ENCODE data around the gene WDR17.

Gene WDR17

DNA sequence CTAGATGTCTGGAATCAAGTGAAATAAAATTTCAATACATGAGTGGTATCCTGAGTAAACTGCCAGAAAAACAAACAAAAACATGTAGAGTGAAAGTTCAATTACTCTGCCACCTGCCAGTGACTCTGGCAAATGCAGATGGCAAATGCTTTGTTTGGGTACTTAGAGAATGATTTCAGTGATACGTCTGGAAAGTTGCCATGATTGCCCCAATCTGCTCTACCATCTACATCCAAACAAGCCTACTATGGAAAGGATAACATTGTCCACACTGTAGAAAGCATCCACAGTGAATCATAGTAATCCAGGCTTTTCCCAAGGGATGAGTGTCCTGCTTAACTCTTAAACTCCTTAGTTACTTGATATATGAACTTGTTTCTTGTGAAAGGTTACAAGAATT lies 126.3 kb downstream of the WDR17 start:
- H3K4me3 ChIP-seq (replicated peaks; ENCODE audit: low read depth, low read length), result no peak overlapping the region
- no peak for DNase-seq (ENCODE audit: extremely low read depth, low read depth)
- TF ChIP-seq, protein P1, sequence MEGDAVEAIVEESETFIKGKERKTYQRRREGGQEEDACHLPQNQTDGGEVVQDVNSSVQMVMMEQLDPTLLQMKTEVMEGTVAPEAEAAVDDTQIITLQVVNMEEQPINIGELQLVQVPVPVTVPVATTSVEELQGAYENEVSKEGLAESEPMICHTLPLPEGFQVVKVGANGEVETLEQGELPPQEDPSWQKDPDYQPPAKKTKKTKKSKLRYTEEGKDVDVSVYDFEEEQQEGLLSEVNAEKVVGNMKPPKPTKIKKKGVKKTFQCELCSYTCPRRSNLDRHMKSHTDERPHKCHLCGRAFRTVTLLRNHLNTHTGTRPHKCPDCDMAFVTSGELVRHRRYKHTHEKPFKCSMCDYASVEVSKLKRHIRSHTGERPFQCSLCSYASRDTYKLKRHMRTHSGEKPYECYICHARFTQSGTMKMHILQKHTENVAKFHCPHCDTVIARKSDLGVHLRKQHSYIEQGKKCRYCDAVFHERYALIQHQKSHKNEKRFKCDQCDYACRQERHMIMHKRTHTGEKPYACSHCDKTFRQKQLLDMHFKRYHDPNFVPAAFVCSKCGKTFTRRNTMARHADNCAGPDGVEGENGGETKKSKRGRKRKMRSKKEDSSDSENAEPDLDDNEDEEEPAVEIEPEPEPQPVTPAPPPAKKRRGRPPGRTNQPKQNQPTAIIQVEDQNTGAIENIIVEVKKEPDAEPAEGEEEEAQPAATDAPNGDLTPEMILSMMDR (IDR thresholded peaks at IDR 0.05; ENCODE audit: low read depth, low read length, missing control alignments), result no peak

- TF ChIP-seq, protein P1 (IDR thresholded peaks at IDR 0.05; ENCODE audit: low read depth, low read length, missing control alignments), result no peak
- DNase-seq (ENCODE audit: extremely low read depth, low read depth), result no peak
- no peak overlapping the region for H3K4me3 ChIP-seq (replicated peaks; ENCODE audit: low read depth, low read length)
These were observed 127.5 kb downstream of the WDR17 start for GRCh38 chr4:176193126-176193525.

DNA sequence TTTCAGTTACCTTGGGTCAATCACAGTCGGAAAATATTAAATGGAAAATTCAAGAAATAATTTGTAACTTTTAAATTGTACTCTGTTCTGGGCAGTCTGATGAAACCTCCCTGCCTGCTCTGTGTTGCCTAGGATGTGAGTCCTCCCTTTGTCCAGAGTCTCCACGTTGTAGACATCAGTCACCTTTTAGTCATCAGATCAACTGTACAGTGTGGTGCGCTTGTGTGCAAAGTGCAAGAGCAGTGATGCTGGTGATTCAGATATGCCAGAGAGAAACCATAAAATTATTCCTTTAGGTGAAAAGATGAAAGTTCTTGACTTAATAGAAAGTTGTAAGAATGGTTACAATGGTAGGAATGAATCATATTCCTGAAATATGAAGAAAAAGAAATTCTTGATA lies 128.3 kb downstream of the WDR17 start:
- TF ChIP-seq, protein P1 (IDR thresholded peaks at IDR 0.05; ENCODE audit: low read depth, low read length, missing control alignments), result no peak
- no peak overlapping the region for H3K4me3 ChIP-seq (replicated peaks; ENCODE audit: low read depth, low read length)
- no peak for DNase-seq (ENCODE audit: extremely low read depth, low read depth)

GRCh38 chr4:176195184-176195978 lies 129.7 kb downstream of the WDR17 start, which contains the start of gene SPATA4:
Gene SPATA4, minus strand, starts transcription at chr4:176195585. Its CDS starts 23 bp downstream, at chr4:176195562.
- peak; percentile 57 for DNase-seq (ENCODE audit: extremely low read depth, low read depth)
- TF ChIP-seq, protein P1 (IDR thresholded peaks at IDR 0.05; ENCODE audit: low read depth, low read length, missing control alignments), result no peak
- H3K4me3 ChIP-seq (replicated peaks; ENCODE audit: low read depth, low read length), result peak within 1 kb of the TSS; percentile 58

DNA sequence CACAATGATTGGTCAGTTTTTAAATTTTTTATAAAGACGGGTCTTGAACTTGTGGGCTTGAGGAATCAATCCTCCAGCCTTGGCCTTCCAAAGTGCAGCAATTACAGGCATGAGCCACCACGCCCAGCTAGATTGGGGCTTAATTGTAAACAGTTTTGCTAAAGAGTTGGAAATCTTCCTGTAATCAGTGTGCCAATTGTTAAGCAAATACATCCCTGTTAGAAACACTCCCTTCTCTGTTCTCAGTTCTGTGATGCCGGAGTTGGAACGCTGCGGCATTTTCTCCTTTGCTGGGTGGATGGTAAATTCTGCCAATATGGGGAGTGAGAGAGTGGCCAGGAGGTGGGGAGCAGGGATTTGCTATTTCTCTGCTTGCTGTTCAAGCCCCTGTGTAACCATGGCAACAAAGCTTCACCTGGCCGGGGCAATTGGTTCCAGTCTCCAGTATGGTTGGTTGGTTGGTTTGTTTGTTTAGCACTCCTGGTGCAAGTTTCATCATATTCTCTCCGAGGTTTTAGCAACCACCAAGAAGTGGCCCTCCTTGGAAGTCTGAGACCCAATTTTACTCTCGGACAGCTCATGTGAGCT lies 132.8 kb downstream of the WDR17 start:
- DNase-seq (ENCODE audit: extremely low read depth, low read depth), result no peak
- H3K4me3 ChIP-seq (replicated peaks; ENCODE audit: low read depth, low read length), result no peak overlapping the region
- TF ChIP-seq, protein P1 (IDR thresholded peaks at IDR 0.05; ENCODE audit: low read depth, low read length, missing control alignments), result no peak

GRCh38 chr4:176205299-176205698 lies 139.7 kb downstream of the WDR17 start:
- TF ChIP-seq, protein P1 (IDR thresholded peaks at IDR 0.05; ENCODE audit: low read depth, low read length, missing control alignments), result no peak
- DNase-seq (ENCODE audit: extremely low read depth, low read depth), result no peak
- no peak overlapping the region for H3K4me3 ChIP-seq (replicated peaks; ENCODE audit: low read depth, low read length)

All from HFF-Myc (cell line).